Endothelial cell of umbilical vein (primary cell): ENCODE results near the gene CELF5.

Experiments used
- CTCF ChIP-seq, 2 donors: IDR thresholded peaks; 1 replicate in 1 of 2; 2 replicates in 1 of 2; pipeline ENCODE4 v1.5.1; 2011; ENCODE audit warnings: low read length in 2 of 2, mild to moderate bottlenecking in 2 of 2, moderate library complexity in 2 of 2, control low read depth in 1 of 2, inconsistent platforms in 1 of 2, low read depth in 1 of 2; ENCODE audit not compliant: insufficient read depth in 1 of 2; ENCODE audit errors: extremely low read depth in 1 of 2
- EZH2 ChIP-seq: IDR thresholded peaks from 2 replicates; pipeline ENCODE4 v1.6.1; 2012; ENCODE audit warnings: borderline replicate concordance, low read depth, mild to moderate bottlenecking, moderate library complexity, low read length, inconsistent platforms; ENCODE audit not compliant: severe bottlenecking
- JUN ChIP-seq: IDR thresholded peaks from 2 replicates; pipeline ENCODE4 v1.6.1; 2011; ENCODE audit warnings: borderline replicate concordance, low read depth; ENCODE audit not compliant: insufficient read length, insufficient read depth
- POLR2A ChIP-seq: IDR thresholded peaks from 2 replicates; pipeline ENCODE4 v1.6.1; 2012; ENCODE audit warnings: low read depth, mild to moderate bottlenecking, control low read depth, low read length
- POLR2AphosphoS5 ChIP-seq: IDR thresholded peaks from 2 replicates; pipeline ENCODE4 v1.6.1; 2012; ENCODE audit warnings: low read depth, mild to moderate bottlenecking, control low read depth, low read length, moderate library complexity; ENCODE audit not compliant: insufficient read depth

- TF ChIP-seq POLR2AphosphoS5 (no peak), EZH2 (no peak), CTCF (IDR thresholded peaks at IDR 0.05; ENCODE audit: extremely low read depth in 1 of 2, insufficient read depth in 1 of 2, low read depth in 1 of 2, low read length in 2 of 2) (no peak), POLR2A (no peak), JUN (no peak)
Observed at GRCh38 chr19:3178973-3179738, 45.3 kb upstream of the CELF5 start.
